ENCODE data around the gene OR56B1.

- TF ChIP-seq EZH2phosphoT487 (IDR thresholded peaks at IDR 0.05; ENCODE audit: insufficient read depth, low read depth) (no peak), EZH2 (IDR thresholded peaks at IDR 0.05; ENCODE audit: insufficient read depth, poor library complexity, severe bottlenecking) (no peak)
Measured at GRCh38 chr11:5690216-5690615, 46.0 kb upstream of the OR56B1 start.

All from GM23248 (cell line).